Astrocyte (in vitro differentiated cells and primary cell): ENCODE measurements around the gene TRIM8. TPM values are rescaled to one million over a fixed set of nuclear protein-coding genes. Genes with fewer than 3 reads are reported as not detected.

Source experiments
- DNase-seq: peaks from one replicate; pipeline ENCODE4 v3.0.0-alpha.2; 2010; ENCODE audit warnings: low read depth
- FAIRE-seq: peaks from 2 replicates; lab custom pipeline; 2011; peaks lifted over from hg19 to GRCh38; lab: Jason Lieb, UNC
- H2AFZ ChIP-seq: 2 replicates; pipeline ENCODE4 v1.6.0; 2012; ENCODE audit warnings: low read depth, low read length, inconsistent platforms
- H3K27ac ChIP-seq: 2 replicates; pipeline ENCODE4 v1.5.1; 2011; ENCODE audit warnings: low read depth, low read length, inconsistent platforms
- H3K27me3 ChIP-seq: 2 replicates; pipeline ENCODE4 v1.6.0; 2011; ENCODE audit warnings: low read length, inconsistent platforms; ENCODE audit not compliant: insufficient read depth
- H3K36me3 ChIP-seq: 2 replicates; pipeline ENCODE4 v1.5.1; 2011; ENCODE audit warnings: low read length, inconsistent platforms; ENCODE audit not compliant: insufficient read depth
- H3K4me1 ChIP-seq: 2 replicates; pipeline ENCODE4 v1.5.1; 2011; ENCODE audit warnings: low read length, inconsistent platforms; ENCODE audit not compliant: insufficient read depth
- H3K4me2 ChIP-seq: 2 replicates; pipeline ENCODE4 v1.6.0; 2012; ENCODE audit warnings: low read length, inconsistent platforms
- H3K4me3 ChIP-seq: 2 replicates; pipeline ENCODE4 v1.5.1; 2011; ENCODE audit warnings: low read depth, mild to moderate bottlenecking, low read length, inconsistent platforms; ENCODE audit not compliant: insufficient read depth
- H3K79me2 ChIP-seq: 2 replicates; pipeline ENCODE4 v1.6.0; 2012; ENCODE audit warnings: mild to moderate bottlenecking, low read length, inconsistent platforms; ENCODE audit not compliant: insufficient read depth
- H3K9ac ChIP-seq: 2 replicates; pipeline ENCODE4 v1.6.0; 2012; ENCODE audit warnings: mild to moderate bottlenecking, low read length, inconsistent platforms
- H3K9me3 ChIP-seq: 2 replicates; pipeline ENCODE4 v1.5.1; 2012; ENCODE audit warnings: low read depth, mild to moderate bottlenecking, low read length, inconsistent platforms; ENCODE audit not compliant: insufficient read depth
- H4K20me1 ChIP-seq: 2 replicates; pipeline ENCODE4 v1.6.0; 2012; ENCODE audit warnings: low read length, inconsistent platforms; ENCODE audit not compliant: insufficient read depth
- H3K27ac Mint-ChIP-seq: one replicate; pipeline ENCODE4 v1.8.0; 2021; ENCODE audit warnings: mild to moderate bottlenecking, mixed read lengths; ENCODE audit not compliant: unreplicated experiment
- H3K27me3 Mint-ChIP-seq: one replicate; pipeline ENCODE4 v1.8.0; 2021; ENCODE audit warnings: low read depth, mixed read lengths; ENCODE audit not compliant: unreplicated experiment
- H3K36me3 Mint-ChIP-seq: one replicate; pipeline ENCODE4 v1.8.0; 2021; ENCODE audit warnings: low read depth, mixed read lengths; ENCODE audit not compliant: unreplicated experiment
- H3K4me1 Mint-ChIP-seq: one replicate; pipeline ENCODE4 v1.8.0; 2021; ENCODE audit warnings: low read depth, mixed read lengths; ENCODE audit not compliant: unreplicated experiment
- H3K4me3 Mint-ChIP-seq: one replicate; pipeline ENCODE4 v1.8.0; 2021; ENCODE audit warnings: mild to moderate bottlenecking, moderate library complexity, mixed read lengths; ENCODE audit not compliant: unreplicated experiment
- H3K9me3 Mint-ChIP-seq: one replicate; pipeline ENCODE4 v1.8.0; 2021; ENCODE audit warnings: mild to moderate bottlenecking, mixed read lengths; ENCODE audit not compliant: unreplicated experiment
- CTCF ChIP-seq: IDR thresholded peaks from 2 replicates; pipeline ENCODE4 v1.5.1; 2011; ENCODE audit warnings: low read depth, mild to moderate bottlenecking, inconsistent platforms, low read length, moderate library complexity; ENCODE audit not compliant: insufficient read depth
- EZH2 ChIP-seq: IDR thresholded peaks from 2 replicates; pipeline ENCODE4 v1.6.1; 2012; ENCODE audit warnings: mild to moderate bottlenecking, low read length, inconsistent platforms; ENCODE audit not compliant: insufficient read depth
- total RNA-seq: library from RNA; stranded (reverse); gene quantifications from 2 replicates; pipeline ENCODE4 v1.2.1, GENCODE V29; 2021

Gene TRIM8
- total RNA-seq, 1 donor from 2014 or later, result 117 TPM

- Mint-ChIP-seq H3K27me3 (no peaks in the 10 kb centered on the region), H3K36me3 (no peaks in the 10 kb centered on the region), H3K4me3 (peak overlapping the region; percentile 66), H3K9me3 (no peaks in the 10 kb centered on the region), H3K27ac (peak overlapping the region; percentile 69), H3K4me1 (peaks cover 68% of the 10 kb centered on the region)
- peak overlapping the region; percentile 64 for H3K4me2 ChIP-seq
- H3K4me3 ChIP-seq, result no peak overlapping the region
- no peak for FAIRE-seq
- peaks cover 54% of the 10 kb centered on the region for H3K4me1 ChIP-seq
- no peaks in the 10 kb centered on the region for H3K27me3 ChIP-seq
- peak overlapping the region; percentile 57 for H3K27ac ChIP-seq
- H3K36me3 ChIP-seq, result no peaks in the 10 kb centered on the region
- no peaks in the 10 kb centered on the region for H3K79me2 ChIP-seq
- H3K9ac ChIP-seq, result peak overlapping the region; percentile 25
- no peak for TF ChIP-seq EZH2
- TF ChIP-seq CTCF, result no peak
- no peaks in the 10 kb centered on the region for H4K20me1 ChIP-seq
- DNase-seq, result no peak
- H2AFZ ChIP-seq, result no peak overlapping the region
- H3K9me3 ChIP-seq, result no peaks in the 10 kb centered on the region
Observed at GRCh38 chr10:102632394-102633111, 11.7 kb upstream of the TRIM8 start.

- H3K4me1 Mint-ChIP-seq, result peaks cover 62% of the 10 kb centered on the region
- peak; percentile 17 for FAIRE-seq
- Histone ChIP-seq H3K27ac (peak overlapping the region; percentile 57), H3K9me3 (no peaks in the 10 kb centered on the region), H4K20me1 (no peaks in the 10 kb centered on the region), H3K79me2 (no peaks in the 10 kb centered on the region), H3K4me1 (peaks cover 46% of the 10 kb centered on the region), H3K9ac (peak overlapping the region; percentile 25), H3K4me3 (no peak overlapping the region), H3K27me3 (no peaks in the 10 kb centered on the region), H2AFZ (no peak overlapping the region), H3K36me3 (no peaks in the 10 kb centered on the region), H3K4me2 (peak overlapping the region; percentile 64)
- H3K36me3 Mint-ChIP-seq, result no peaks in the 10 kb centered on the region
- no peaks in the 10 kb centered on the region for H3K9me3 Mint-ChIP-seq
- peak; percentile 58 for DNase-seq
- peak overlapping the region; percentile 50 for H3K4me3 Mint-ChIP-seq
- H3K27me3 Mint-ChIP-seq, result no peaks in the 10 kb centered on the region
- H3K27ac Mint-ChIP-seq, result peak overlapping the region; percentile 69
- TF ChIP-seq CTCF, result no peak
- no peak for TF ChIP-seq EZH2
Observed at GRCh38 chr10:102633287-102633686, 11.0 kb upstream of the TRIM8 start.

- H3K9me3 ChIP-seq, result no peaks in the 10 kb centered on the region
- H3K4me1 Mint-ChIP-seq, result peaks cover 57% of the 10 kb centered on the region
- H3K27ac ChIP-seq, result peak overlapping the region; percentile 48
- no peaks in the 10 kb centered on the region for H3K36me3 Mint-ChIP-seq
- peak overlapping the region; percentile 64 for H3K4me2 ChIP-seq
- no peak for TF ChIP-seq CTCF
- TF ChIP-seq EZH2, result no peak
- no peaks in the 10 kb centered on the region for H3K79me2 ChIP-seq
- H3K27me3 Mint-ChIP-seq, result no peaks in the 10 kb centered on the region
- H4K20me1 ChIP-seq, result no peaks in the 10 kb centered on the region
- no peak overlapping the region for H3K27ac Mint-ChIP-seq
- no peaks in the 10 kb centered on the region for H3K27me3 ChIP-seq
- no peak overlapping the region for H3K4me3 ChIP-seq
- DNase-seq, result no peak
- no peaks in the 10 kb centered on the region for H3K9me3 Mint-ChIP-seq
- FAIRE-seq, result no peak
- H3K4me3 Mint-ChIP-seq, result no peak overlapping the region
- no peaks in the 10 kb centered on the region for H3K36me3 ChIP-seq
- H3K9ac ChIP-seq, result peak overlapping the region; percentile 3
- H3K4me1 ChIP-seq, result peaks cover 41% of the 10 kb centered on the region
- no peak overlapping the region for H2AFZ ChIP-seq
Observed at GRCh38 chr10:102633848-102634247, 10.4 kb upstream of the TRIM8 start.
